ENCODE measurements around the gene SSC4D.

The SSC4D gene

GRCh38 chr7:76340617-76341131 is 68.8 kb downstream of the SSC4D start:
- DNase-seq (ENCODE audit: extremely low read depth, low read depth), result peak; percentile 62
- no peak for TF ChIP-seq CTCF (IDR thresholded peaks at IDR 0.05; ENCODE audit: low read depth, low read length)
